DOHH2 (cell line): ENCODE measurements around the gene FBLN7.

ENCODE experiments used
- CTCF ChIP-seq: fragments of 200-600 bp; sonication (generic); IDR thresholded peaks from one replicate; pipeline ENCODE4 v1.5.1; 2014; ENCODE audit warnings: antibody characterized with exemption, mild to moderate bottlenecking, low read depth, low read length; ENCODE audit not compliant: poor library complexity, severe bottlenecking
- EZH2phosphoT487 ChIP-seq: fragments of 200-600 bp; sonication (generic); IDR thresholded peaks from 2 replicates; pipeline ENCODE4 v1.6.1; 2017; ENCODE audit warnings: borderline replicate concordance, mild to moderate bottlenecking, antibody characterized with exemption, low read length, moderate library complexity, mixed read lengths

- no peak for TF ChIP-seq CTCF
- no peak for TF ChIP-seq EZH2phosphoT487
These were observed 28.8 kb downstream of the FBLN7 start for GRCh38 chr2:112166806-112167499.
